NCI-H1092 treated with DMSO at 0.1 percent for 48 hours (cell line): ENCODE results near the gene EFNA4.

Experiments
- DNase-seq: peaks from one replicate; lab custom pipeline; 2025; lab: John Stamatoyannopoulos, UW

The EFNA4 gene

GRCh38 chr1:155033524-155033923 is 30.0 kb upstream of the EFNA4 start, which contains the start of the genes DCST1 and DCST2:
Gene DCST1, plus strand, starts transcription at chr1:155033824. Its CDS starts 213 bp downstream, at chr1:155034037.
Gene DCST2, minus strand, starts transcription at chr1:155033781. Its CDS starts 80 bp downstream, at chr1:155033701.
- no peak for DNase-seq

- DNase-seq: no peak
These were observed 29.0 kb upstream of the EFNA4 start for GRCh38 chr1:155034318-155035208.

- DNase-seq: no peak
These were observed 27.6 kb upstream of the EFNA4 start for GRCh38 chr1:155035936-155036335.

GRCh38 chr1:155037043-155037442 is 26.5 kb upstream of the EFNA4 start:
- DNase-seq: no peak

GRCh38 chr1:155037851-155038441 is 25.6 kb upstream of the EFNA4 start:
- no peak for DNase-seq

- no peak for DNase-seq
These were observed 24.8 kb upstream of the EFNA4 start for GRCh38 chr1:155038602-155039307.

GRCh38 chr1:155039308-155039669 is 24.3 kb upstream of the EFNA4 start:
- DNase-seq: no peak

- DNase-seq: no peak
These were observed 23.0 kb upstream of the EFNA4 start for GRCh38 chr1:155040358-155041093.

GRCh38 chr1:155042789-155043188 is 20.8 kb upstream of the EFNA4 start:
- DNase-seq: no peak

- DNase-seq: no peak
These were observed 20.2 kb upstream of the EFNA4 start for GRCh38 chr1:155043301-155043702.

GRCh38 chr1:155043793-155044192 is 19.7 kb upstream of the EFNA4 start:
- DNase-seq: no peak

GRCh38 chr1:155044365-155044764 is 19.2 kb upstream of the EFNA4 start:
- no peak for DNase-seq

GRCh38 chr1:155044812-155045657 is 18.5 kb upstream of the EFNA4 start:
- peak; percentile 28 for DNase-seq

GRCh38 chr1:155048449-155049334 is 14.8 kb upstream of the EFNA4 start:
- DNase-seq: no peak

- no peak for DNase-seq
These were observed 13.6 kb upstream of the EFNA4 start for GRCh38 chr1:155049651-155050559.

GRCh38 chr1:155050560-155051341 is 12.8 kb upstream of the EFNA4 start, which contains the start of gene ADAM15:
Gene ADAM15, plus strand, starts transcription at chr1:155051316. Its CDS starts 71 bp downstream, at chr1:155051387.
- DNase-seq: peak; percentile 82

GRCh38 chr1:155051342-155051776 is 12.2 kb upstream of the EFNA4 start:
- DNase-seq: no peak
